H9 (cell line): ENCODE results near the gene STARD7. TPM values are rescaled to one million over a fixed set of nuclear protein-coding genes. Genes with fewer than 3 reads are reported as not detected.

ENCODE experiments used
- DNase-seq: peaks from one replicate; pipeline ENCODE4 v3.0.0-alpha.2; 2017
- H2AFZ ChIP-seq: one replicate; pipeline ENCODE4 v1.6.1; 2013; ENCODE audit warnings: mild to moderate bottlenecking, low read length, control low read depth, moderate library complexity
- H2AK5ac ChIP-seq: 2 replicates; pipeline ENCODE4 v1.6.1; 2013; ENCODE audit warnings: low read length, control low read depth, mixed read lengths; ENCODE audit not compliant: insufficient read length
- H2BK120ac ChIP-seq: one replicate; pipeline ENCODE4 v1.6.1; 2013; ENCODE audit warnings: low read depth, mild to moderate bottlenecking, low read length, control low read depth, inconsistent platforms; ENCODE audit not compliant: poor library complexity, severe bottlenecking
- H2BK12ac ChIP-seq: 2 replicates; pipeline ENCODE4 v1.6.1; 2013; ENCODE audit warnings: low read length, control low read depth, mixed read lengths, low read depth; ENCODE audit not compliant: insufficient read length
- H2BK15ac ChIP-seq: 2 replicates; pipeline ENCODE4 v1.6.1; 2013; ENCODE audit warnings: low read depth, low read length, control low read depth
- H2BK20ac ChIP-seq: one replicate; pipeline ENCODE4 v1.6.1; 2013; ENCODE audit warnings: low read depth, mild to moderate bottlenecking, low read length, control low read depth, inconsistent platforms; ENCODE audit not compliant: poor library complexity, severe bottlenecking
- H2BK5ac ChIP-seq: 2 replicates; pipeline ENCODE4 v1.6.1; 2013; ENCODE audit warnings: low read length, control low read depth, mixed read lengths; ENCODE audit not compliant: insufficient read length
- H3K14ac ChIP-seq: 2 replicates; pipeline ENCODE4 v1.6.1; 2013; ENCODE audit warnings: low read length, control low read depth; ENCODE audit not compliant: insufficient read depth
- H3K18ac ChIP-seq: 2 replicates; pipeline ENCODE4 v1.6.1; 2013; ENCODE audit warnings: low read depth, mild to moderate bottlenecking, mixed read lengths, low read length, control low read depth; ENCODE audit not compliant: insufficient read length
- H3K23ac ChIP-seq: 2 replicates; pipeline ENCODE4 v1.6.1; 2013; ENCODE audit warnings: low read length, control low read depth, mixed read lengths, low read depth; ENCODE audit not compliant: insufficient read length
- H3K23me2 ChIP-seq: 2 replicates; pipeline ENCODE4 v1.6.1; 2013; ENCODE audit warnings: low read depth, mild to moderate bottlenecking, mixed read lengths, low read length, control low read depth; ENCODE audit not compliant: insufficient read length, poor library complexity, severe bottlenecking
- H3K27ac ChIP-seq: 2 replicates; pipeline ENCODE4 v1.5.1; 2013; ENCODE audit warnings: low read length, control low read depth, mixed read lengths, low read depth; ENCODE audit not compliant: insufficient read length
- H3K27me3 ChIP-seq: 2 replicates; pipeline ENCODE4 v1.6.1; 2013; ENCODE audit warnings: low read length, control low read depth, inconsistent platforms; ENCODE audit not compliant: insufficient read depth
- H3K4ac ChIP-seq: 2 replicates; pipeline ENCODE4 v1.6.1; 2013; ENCODE audit warnings: low read depth, mild to moderate bottlenecking, control low read depth, inconsistent platforms, low read length, moderate library complexity
- H3K4me1 ChIP-seq: 2 replicates; pipeline ENCODE4 v1.6.1; 2013; ENCODE audit warnings: low read length, control low read depth, inconsistent platforms; ENCODE audit not compliant: insufficient read depth
- H3K4me2 ChIP-seq: 2 replicates; pipeline ENCODE4 v1.6.1; 2013; ENCODE audit warnings: low read length, control low read depth, mixed read lengths; ENCODE audit not compliant: insufficient read length, insufficient read depth
- H3K56ac ChIP-seq: 2 replicates; pipeline ENCODE4 v1.6.1; 2013; ENCODE audit warnings: low read depth, mild to moderate bottlenecking, mixed read lengths, low read length, control low read depth; ENCODE audit not compliant: insufficient read length
- H3K79me1 ChIP-seq: 2 replicates; pipeline ENCODE4 v1.6.1; 2013; ENCODE audit warnings: low read depth, mild to moderate bottlenecking, moderate library complexity, low read length, control low read depth, inconsistent platforms; ENCODE audit not compliant: insufficient read depth, poor library complexity, severe bottlenecking
- H3K79me2 ChIP-seq: 2 replicates; pipeline ENCODE4 v1.6.1; 2013; ENCODE audit warnings: low read length, control low read depth, inconsistent platforms; ENCODE audit not compliant: insufficient read depth
- H3K9ac ChIP-seq: 2 replicates; pipeline ENCODE4 v1.6.1; 2013; ENCODE audit warnings: low read length, control low read depth, mixed read lengths; ENCODE audit not compliant: insufficient read length; ENCODE audit errors: extremely low read depth
- H3K9me3 ChIP-seq: one replicate; pipeline ENCODE4 v1.6.1; 2013; ENCODE audit warnings: low read depth, low read length, inconsistent platforms; ENCODE audit not compliant: control insufficient read depth
- H3T11ph ChIP-seq: one replicate; pipeline ENCODE4 v1.6.1; 2013; ENCODE audit warnings: mild to moderate bottlenecking, low read length, control low read depth, inconsistent platforms
- H4K20me1 ChIP-seq: one replicate; pipeline ENCODE4 v1.6.1; 2013; ENCODE audit not compliant: control insufficient read depth, insufficient read length, insufficient read depth
- H4K5ac ChIP-seq: 2 replicates; pipeline ENCODE4 v1.6.1; 2013; ENCODE audit warnings: low read depth, mild to moderate bottlenecking, mixed read lengths, low read length, control low read depth; ENCODE audit not compliant: insufficient read length
- H4K8ac ChIP-seq: replicated peaks from 2 replicates; pipeline ENCODE4 v1.6.1; 2013; ENCODE audit warnings: low read length, control low read depth, mixed read lengths, low read depth; ENCODE audit not compliant: insufficient read length
- H4K91ac ChIP-seq: 2 replicates; pipeline ENCODE4 v1.6.1; 2013; ENCODE audit warnings: low read depth, mild to moderate bottlenecking, moderate library complexity, mixed read lengths, low read length, control low read depth; ENCODE audit not compliant: insufficient read length
- H3K27ac Mint-ChIP-seq, 3 experiments: 2 replicates in 2 of 3; 3 replicates in 1 of 3; pipeline ENCODE4 v1.8.0; 2020 to 2021; ENCODE audit warnings: mixed read lengths in 3 of 3, mild to moderate bottlenecking in 1 of 3, moderate library complexity in 1 of 3
- H3K27me3 Mint-ChIP-seq: 2 replicates; pipeline ENCODE4 v1.8.0; 2021; ENCODE audit warnings: low read depth, mild to moderate bottlenecking, moderate library complexity, mixed read lengths
- H3K36me3 Mint-ChIP-seq, 3 experiments: 2 replicates in 2 of 3; 3 replicates in 1 of 3; pipeline ENCODE4 v1.8.0; 2020 to 2021; ENCODE audit warnings: low read depth in 3 of 3, mixed read lengths in 3 of 3; ENCODE audit not compliant: insufficient read depth in 1 of 3
- H3K4me1 Mint-ChIP-seq, 2 experiments: 2 replicates each; pipeline ENCODE4 v1.8.0; 2020; ENCODE audit warnings: mixed read lengths in 2 of 2
- H3K4me3 Mint-ChIP-seq, 2 experiments: 2 replicates in 1 of 2; 3 replicates in 1 of 2; pipeline ENCODE4 v1.8.0; 2020 to 2021; ENCODE audit warnings: mild to moderate bottlenecking in 2 of 2, mixed read lengths in 2 of 2, moderate library complexity in 1 of 2
- H3K9me3 Mint-ChIP-seq, 2 experiments: 2 replicates in 1 of 2; 3 replicates in 1 of 2; pipeline ENCODE4 v1.8.0; 2020; ENCODE audit warnings: mild to moderate bottlenecking in 2 of 2, mixed read lengths in 2 of 2, moderate library complexity in 1 of 2
- WGBS: extraction: QIAGEN DNeasy Blood & Tissue Kit; methylation state at CpG from one replicate; pipeline ENCODE4 v1.1.7; 2013; ENCODE audit warnings: missing lambda C conversion rate, low lambda C conversion rate, mixed read lengths; ENCODE audit not compliant: insufficient read length; ENCODE audit errors: extremely low coverage; 5-methylcytosine and 5-hydroxymethylcytosine counted together
- total RNA-seq: library from RNA; stranded (reverse); gene quantifications from 2 replicates; pipeline ENCODE4 v1.2.1, GENCODE V29; 2021
- TF ChIP-seq, protein P1 (sequence below): fragments of 200-600 bp; sonication (generic); conservative IDR thresholded peaks from 3 replicates; pipeline ENCODE4 v1.8.0; 2021; ENCODE audit warnings: antibody characterized with exemption, mild to moderate bottlenecking

STARD7 gene
- total RNA-seq, 1 experiment from 2014 or later = 212 TPM

GRCh38 chr2:96218508-96219131 lies 10.0 kb upstream of the STARD7 start:
- no CpG with 5 or more reads among the region's 13 CpGs for WGBS
- TF ChIP-seq, protein P1, sequence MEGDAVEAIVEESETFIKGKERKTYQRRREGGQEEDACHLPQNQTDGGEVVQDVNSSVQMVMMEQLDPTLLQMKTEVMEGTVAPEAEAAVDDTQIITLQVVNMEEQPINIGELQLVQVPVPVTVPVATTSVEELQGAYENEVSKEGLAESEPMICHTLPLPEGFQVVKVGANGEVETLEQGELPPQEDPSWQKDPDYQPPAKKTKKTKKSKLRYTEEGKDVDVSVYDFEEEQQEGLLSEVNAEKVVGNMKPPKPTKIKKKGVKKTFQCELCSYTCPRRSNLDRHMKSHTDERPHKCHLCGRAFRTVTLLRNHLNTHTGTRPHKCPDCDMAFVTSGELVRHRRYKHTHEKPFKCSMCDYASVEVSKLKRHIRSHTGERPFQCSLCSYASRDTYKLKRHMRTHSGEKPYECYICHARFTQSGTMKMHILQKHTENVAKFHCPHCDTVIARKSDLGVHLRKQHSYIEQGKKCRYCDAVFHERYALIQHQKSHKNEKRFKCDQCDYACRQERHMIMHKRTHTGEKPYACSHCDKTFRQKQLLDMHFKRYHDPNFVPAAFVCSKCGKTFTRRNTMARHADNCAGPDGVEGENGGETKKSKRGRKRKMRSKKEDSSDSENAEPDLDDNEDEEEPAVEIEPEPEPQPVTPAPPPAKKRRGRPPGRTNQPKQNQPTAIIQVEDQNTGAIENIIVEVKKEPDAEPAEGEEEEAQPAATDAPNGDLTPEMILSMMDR = no peak
- H3K4ac ChIP-seq = no peak overlapping the region
- H3K23ac ChIP-seq = no peak overlapping the region
- no peak overlapping the region for H3K9ac ChIP-seq
- no peak overlapping the region for H2BK120ac ChIP-seq
- no peak overlapping the region for H2AK5ac ChIP-seq
- no peaks in the 10 kb centered on the region for H3K79me1 ChIP-seq
- no peak overlapping the region for H3K56ac ChIP-seq
- H4K5ac ChIP-seq = no peak overlapping the region
- H3K4me2 ChIP-seq = no peak overlapping the region
- no peaks in the 10 kb centered on the region for H3K23me2 ChIP-seq
- Mint-ChIP-seq H3K27ac (no peak overlapping the region), H3K4me1 (peaks cover 11 to 16% of the 10 kb centered on the region in 2 experiments), H3K27me3 (no peaks in the 10 kb centered on the region), H3K4me3 (no peak overlapping the region), H3K9me3 (no peaks in the 10 kb centered on the region), H3K36me3 (no peaks in the 10 kb centered on the region)
- no peak overlapping the region for H3K14ac ChIP-seq
- no peak for DNase-seq
- H3T11ph ChIP-seq = no peak overlapping the region
- H3K79me2 ChIP-seq = no peaks in the 10 kb centered on the region
- H2BK20ac ChIP-seq = no peak overlapping the region
- H4K91ac ChIP-seq = no peak overlapping the region
- H2BK5ac ChIP-seq = no peak overlapping the region
- H2AFZ ChIP-seq = no peak overlapping the region
- no peak overlapping the region for H2BK12ac ChIP-seq
- no peak overlapping the region for H3K18ac ChIP-seq
- H2BK15ac ChIP-seq = no peak overlapping the region
- no peaks in the 10 kb centered on the region for H3K9me3 ChIP-seq
- H3K27ac ChIP-seq = no peak overlapping the region
- H4K20me1 ChIP-seq = no peaks in the 10 kb centered on the region
- no peaks in the 10 kb centered on the region for H3K27me3 ChIP-seq
- no peaks in the 10 kb centered on the region for H3K4me1 ChIP-seq
- H4K8ac ChIP-seq = no peak overlapping the region
